GM21737 (cell line): ENCODE results near the gene SERPINC1.
"Not testable (repeated sequence)": the region's sequence is repeated elsewhere in the genome, so short reads cannot be mapped to it uniquely, and the experiment has no call there.

Experiments used
- ATAC-seq: cut with Tn5 transposase; IDR thresholded peaks from one replicate; pipeline ENCODE4 v1.9.1; 2021; ENCODE audit warnings: mild to moderate bottlenecking, moderate library complexity; ENCODE audit not compliant: unreplicated experiment

The SERPINC1 gene

DNA sequence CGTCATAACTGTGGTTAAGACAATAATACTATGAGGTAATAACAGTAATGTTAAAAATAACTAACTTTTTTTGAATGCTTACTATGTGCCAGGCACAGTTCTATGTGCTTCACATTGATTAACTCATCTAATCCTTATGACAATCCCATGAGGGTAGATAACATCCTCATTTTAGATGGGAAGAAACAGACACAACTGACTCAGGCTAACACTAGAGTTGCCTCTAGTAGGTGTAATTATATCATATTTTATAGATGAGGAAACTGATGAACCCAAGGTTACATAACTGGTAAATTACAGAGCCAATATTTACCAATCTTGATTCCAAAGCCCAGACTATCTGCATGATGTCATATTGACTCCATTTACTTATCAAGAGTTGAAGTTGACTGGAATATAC lies 23.5 kb downstream of the SERPINC1 start:
- no peak for ATAC-seq

GRCh38 chr1:173889885-173890284 lies 27.2 kb downstream of the SERPINC1 start:
- ATAC-seq = no peak

DNA sequence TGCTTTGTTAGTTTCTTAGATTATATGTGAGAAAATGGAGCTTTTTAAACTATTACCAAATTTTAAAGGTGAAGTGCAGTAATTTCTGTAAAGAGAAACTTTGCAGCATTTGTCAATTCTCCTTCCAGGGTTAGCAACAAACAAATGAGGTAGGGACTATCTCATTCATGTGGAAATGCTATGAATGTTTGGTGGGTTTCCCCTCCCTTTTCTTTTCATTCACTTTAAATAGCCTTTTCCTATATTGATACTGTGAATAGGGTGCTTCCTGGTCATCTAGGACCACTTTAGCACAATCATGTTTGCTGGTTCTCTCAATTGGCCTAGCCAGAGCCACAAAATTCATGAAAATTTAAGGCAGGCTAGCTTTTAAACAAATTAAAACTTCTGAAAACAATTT lies 28.4 kb downstream of the SERPINC1 start:
- no peak for ATAC-seq

GRCh38 chr1:173887627-173888026 lies 29.5 kb downstream of the SERPINC1 start:
- no peak for ATAC-seq

- ATAC-seq = no peak
These were observed 30.1 kb downstream of the SERPINC1 start for GRCh38 chr1:173886746-173887611.

DNA sequence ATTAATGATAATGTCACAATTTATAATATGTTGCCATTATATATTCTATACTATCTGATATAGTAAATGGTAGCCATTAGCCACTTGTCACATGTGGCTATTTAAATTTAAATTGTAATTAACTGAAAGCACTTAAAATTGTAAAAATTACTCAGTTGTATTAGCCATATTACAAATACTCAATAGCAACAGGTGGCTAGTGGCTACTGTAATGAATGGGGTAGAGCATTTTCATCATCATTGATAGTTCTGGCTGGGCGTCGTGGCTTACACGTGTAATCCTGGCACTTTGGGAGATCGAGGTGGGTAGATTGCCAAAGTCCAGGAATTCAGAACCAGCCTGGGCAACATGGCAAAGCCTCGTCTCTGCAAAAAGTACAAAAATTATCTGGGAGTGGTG lies 32.4 kb downstream of the SERPINC1 start:
- ATAC-seq = no peak

DNA sequence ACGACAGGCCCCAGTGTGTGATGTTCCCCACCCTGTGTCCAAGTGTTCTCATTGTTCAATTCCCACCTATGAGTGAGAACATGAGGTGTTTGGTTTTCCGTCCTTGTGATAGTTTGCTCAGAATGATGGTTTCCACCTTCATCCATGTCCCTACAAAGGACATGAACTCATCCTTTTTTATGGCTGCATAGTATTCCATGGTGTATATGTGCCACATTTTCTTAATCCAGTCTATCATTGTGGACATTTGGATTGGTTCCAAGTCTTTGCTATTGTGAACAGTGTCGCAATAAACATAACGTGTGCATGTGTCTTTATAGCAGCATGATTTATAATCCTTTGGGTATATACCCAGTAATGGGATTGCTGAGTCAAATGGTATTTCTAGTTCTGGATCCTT lies 36.0 kb downstream of the SERPINC1 start:
- ATAC-seq = not testable (repeated sequence)

DNA sequence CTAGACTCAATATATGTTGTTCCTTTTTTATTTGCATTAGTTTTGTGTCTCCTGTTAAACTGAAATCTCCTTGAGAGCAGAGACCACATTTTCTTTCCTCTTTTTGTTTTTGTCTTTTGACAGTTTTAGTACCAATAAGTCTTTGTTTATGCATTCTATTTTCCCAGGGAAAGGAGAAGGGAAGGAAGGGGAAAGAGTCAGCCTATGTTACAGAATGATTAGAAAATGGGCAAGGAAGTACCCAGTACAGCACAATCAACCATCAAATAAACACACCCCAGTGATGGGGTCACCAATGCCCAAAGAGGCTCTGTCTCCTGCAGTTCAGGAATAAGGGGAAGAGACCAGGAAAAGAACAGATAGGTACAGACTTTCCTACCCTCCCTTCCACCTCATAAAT lies 38.9 kb downstream of the SERPINC1 start:
- ATAC-seq = no peak

DNA sequence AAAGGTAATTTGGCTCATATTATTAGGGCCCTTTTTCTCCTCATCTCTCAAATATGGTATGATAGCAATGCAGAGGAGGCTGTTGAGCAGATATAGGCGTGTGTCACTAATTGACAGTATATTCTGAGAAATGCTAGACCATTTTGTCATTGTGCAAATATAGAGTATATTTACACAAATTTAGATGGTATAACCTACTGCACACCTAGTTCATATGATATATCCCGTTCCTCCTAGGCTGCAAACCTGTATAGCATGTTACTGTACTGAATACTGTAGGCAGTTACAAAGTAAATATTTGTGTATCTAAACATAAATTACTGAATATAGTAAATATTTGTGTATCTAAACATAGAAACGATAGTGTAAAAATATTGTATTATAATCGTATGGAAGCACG lies 40.4 kb downstream of the SERPINC1 start:
- ATAC-seq = no peak

- ATAC-seq = no peak
These were observed 45.6 kb downstream of the SERPINC1 start for GRCh38 chr1:173871500-173871899.

DNA sequence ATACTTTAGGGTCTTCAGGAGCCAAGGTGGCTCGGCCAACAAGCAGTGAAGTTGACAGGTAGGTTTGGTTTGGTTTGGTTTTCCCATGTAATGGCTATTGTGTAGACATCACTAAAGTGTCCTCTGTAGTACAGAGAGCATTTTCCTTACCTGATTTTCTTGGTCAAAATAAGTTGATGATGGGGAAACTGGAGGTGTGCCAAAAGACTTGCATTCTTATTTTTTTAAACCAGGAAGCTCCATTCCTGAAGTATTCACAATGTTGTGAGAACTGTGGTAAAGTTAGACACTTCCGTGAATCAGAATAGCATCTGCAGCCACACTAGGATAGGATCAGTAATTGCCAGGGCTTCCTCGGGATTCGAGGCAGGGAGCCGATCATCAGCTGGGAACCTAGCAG lies 46.0 kb downstream of the SERPINC1 start:
- no peak for ATAC-seq

GRCh38 chr1:173870252-173871075 lies 46.7 kb downstream of the SERPINC1 start:
- ATAC-seq = no peak

- ATAC-seq = no peak
These were observed 48.1 kb downstream of the SERPINC1 start for GRCh38 chr1:173869021-173869359.

GRCh38 chr1:173868266-173869020 lies 48.7 kb downstream of the SERPINC1 start, which contains the start of gene ZBTB37:
Gene ZBTB37 (plus strand): TSS chr1:173868380. CDS start chr1:173870226, 1,846 bp downstream.
- ATAC-seq = peak; percentile 55

DNA sequence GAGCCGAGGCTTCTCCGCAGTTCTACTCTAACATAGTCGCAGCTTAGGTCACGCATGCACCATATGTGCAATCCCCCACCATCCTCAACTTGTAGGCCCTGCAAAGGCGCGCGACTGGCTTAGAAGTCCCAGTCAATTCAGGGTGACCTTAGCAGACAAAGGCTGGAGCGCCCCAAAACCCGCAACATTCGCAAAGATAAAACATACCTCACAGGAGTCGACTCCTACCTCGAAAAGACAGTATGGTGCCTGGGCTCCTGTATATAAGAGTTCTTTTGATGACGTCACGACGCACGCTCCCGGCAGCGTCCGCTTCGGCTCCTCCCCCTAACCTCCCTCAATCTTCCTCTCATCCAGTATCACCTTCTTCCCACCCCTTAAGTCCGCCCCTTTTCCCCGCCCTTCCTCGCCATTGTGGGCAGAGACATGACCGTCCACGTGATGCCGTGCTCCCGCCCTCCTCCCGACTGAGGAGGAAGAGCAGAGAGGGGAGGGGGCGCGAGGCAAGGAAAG lies 49.3 kb downstream of the SERPINC1 start, which contains the start of gene GAS5:
TSS of gene GAS5 (minus strand) at position 237 of the 513 bp plus-strand sequence.
- peak; percentile 67 for ATAC-seq

- ATAC-seq = no peak
These were observed 49.9 kb downstream of the SERPINC1 start for GRCh38 chr1:173867141-173867752.

GRCh38 chr1:173866413-173867115 lies 50.6 kb downstream of the SERPINC1 start:
- ATAC-seq = no peak

- ATAC-seq = no peak
These were observed 51.5 kb downstream of the SERPINC1 start for GRCh38 chr1:173865468-173866164.

DNA sequence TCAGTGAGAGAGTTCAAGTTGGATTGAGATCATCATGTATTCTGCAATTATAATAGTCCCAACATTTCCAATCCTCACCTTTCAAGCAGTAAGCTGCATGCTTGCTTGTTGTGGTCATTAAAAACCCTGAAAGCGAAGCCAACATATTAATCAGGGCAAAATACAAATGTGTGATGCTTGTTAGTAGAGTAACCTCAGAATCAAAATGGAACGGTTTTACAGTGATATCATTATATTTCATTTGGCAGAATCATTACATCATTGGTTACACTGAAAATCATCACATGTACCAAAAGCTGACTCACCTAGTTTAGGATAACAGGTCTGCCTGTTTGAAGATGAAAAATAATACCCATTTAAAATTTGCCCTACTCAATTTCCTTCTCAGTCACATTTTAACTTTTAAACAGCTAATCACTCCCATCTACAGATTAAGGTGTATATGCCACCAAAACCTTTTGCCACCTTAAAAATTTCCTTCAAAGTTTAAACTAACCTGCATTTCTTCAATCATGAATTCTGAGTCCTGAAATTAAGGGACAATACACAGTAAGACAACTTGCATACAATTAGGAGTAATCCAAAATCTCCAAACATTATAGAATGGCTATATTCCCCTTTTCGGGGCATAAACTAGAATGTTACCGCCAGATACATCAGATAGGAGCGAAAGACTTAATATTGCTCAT lies 52.8 kb downstream of the SERPINC1 start:
- no peak for ATAC-seq
